AG10803 (cell line): Measurements from ENCODE around the gene ITM2C.

ENCODE experiments used
- DNase-seq: peaks from one replicate; pipeline ENCODE4 v3.0.0; 2010; ENCODE audit warnings: low read depth
- H3K4me3 ChIP-seq: 2 replicates; pipeline ENCODE4 v1.5.1; 2011; ENCODE audit warnings: mild to moderate bottlenecking, low read length, control low read depth
- TF ChIP-seq, protein P1 (sequence below): conservative IDR thresholded peaks from 2 replicates; pipeline ENCODE4 v1.5.1; 2011; ENCODE audit warnings: mild to moderate bottlenecking, low read length, control low read depth, inconsistent platforms

The ITM2C gene

DNA sequence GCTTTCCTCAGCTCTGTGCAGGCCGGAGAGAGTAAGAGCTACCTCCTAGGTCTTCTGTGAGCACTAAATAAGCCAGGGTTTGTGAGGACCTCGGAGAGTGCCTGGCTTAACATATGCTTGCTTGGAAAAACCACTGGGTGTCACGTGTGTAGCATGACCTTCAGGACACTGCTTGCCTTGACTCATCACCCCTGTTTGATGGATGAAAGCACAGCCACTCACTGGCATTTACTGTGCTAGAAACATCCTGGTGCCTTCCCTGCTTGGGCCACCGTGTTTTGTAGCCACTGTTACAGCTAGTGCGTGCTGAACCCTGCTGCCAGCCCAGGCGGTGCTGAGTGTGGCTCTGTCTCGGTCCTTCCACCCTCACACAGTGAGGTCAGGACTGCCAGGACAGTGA is 34.8 kb upstream of the ITM2C start:
- no peak for DNase-seq
- H3K4me3 ChIP-seq: no peak overlapping the region
- TF ChIP-seq, protein P1, sequence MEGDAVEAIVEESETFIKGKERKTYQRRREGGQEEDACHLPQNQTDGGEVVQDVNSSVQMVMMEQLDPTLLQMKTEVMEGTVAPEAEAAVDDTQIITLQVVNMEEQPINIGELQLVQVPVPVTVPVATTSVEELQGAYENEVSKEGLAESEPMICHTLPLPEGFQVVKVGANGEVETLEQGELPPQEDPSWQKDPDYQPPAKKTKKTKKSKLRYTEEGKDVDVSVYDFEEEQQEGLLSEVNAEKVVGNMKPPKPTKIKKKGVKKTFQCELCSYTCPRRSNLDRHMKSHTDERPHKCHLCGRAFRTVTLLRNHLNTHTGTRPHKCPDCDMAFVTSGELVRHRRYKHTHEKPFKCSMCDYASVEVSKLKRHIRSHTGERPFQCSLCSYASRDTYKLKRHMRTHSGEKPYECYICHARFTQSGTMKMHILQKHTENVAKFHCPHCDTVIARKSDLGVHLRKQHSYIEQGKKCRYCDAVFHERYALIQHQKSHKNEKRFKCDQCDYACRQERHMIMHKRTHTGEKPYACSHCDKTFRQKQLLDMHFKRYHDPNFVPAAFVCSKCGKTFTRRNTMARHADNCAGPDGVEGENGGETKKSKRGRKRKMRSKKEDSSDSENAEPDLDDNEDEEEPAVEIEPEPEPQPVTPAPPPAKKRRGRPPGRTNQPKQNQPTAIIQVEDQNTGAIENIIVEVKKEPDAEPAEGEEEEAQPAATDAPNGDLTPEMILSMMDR: no peak

DNA sequence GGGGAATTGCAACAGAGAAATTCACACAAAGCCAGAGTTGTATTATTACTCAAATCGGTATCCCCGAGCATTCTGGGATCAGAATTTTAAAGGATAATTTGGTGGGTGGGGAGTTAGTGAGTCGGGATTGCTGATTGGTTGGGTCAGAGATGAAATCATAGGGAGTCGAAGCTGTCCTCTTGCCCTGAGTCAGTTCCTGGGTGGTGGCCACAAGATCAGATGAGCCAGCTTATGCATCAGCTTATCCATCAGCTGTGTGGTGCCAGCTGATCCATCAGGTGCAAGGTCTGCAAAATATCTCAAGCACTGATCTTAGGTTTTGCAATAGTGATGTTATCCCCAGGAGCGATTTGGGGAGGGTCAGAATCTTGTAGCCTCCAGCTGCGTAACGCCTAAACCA is 34.3 kb upstream of the ITM2C start:
- TF ChIP-seq, protein P1: no peak
- DNase-seq: no peak
- H3K4me3 ChIP-seq: no peak overlapping the region

DNA sequence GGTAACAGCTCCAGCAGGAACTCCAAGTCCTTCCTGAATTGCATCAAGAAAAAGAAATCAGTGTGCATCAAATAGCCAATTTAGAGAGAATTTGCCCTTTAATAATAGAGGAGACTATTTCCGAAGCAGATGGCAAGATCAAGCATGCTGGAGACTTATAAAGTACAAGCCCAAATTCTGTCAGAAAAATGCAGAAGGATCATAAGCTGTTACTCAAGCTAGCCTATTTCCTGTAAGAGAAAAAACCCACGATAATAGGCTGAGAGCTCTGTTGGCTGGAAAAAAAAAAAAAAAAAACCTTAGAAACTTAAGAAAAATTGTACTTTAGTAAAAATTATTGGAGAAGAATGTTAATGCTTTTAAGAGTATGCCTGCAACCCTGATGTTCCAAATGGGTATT is 24.4 kb upstream of the ITM2C start:
- DNase-seq: no peak
- no peak overlapping the region for H3K4me3 ChIP-seq
- TF ChIP-seq, protein P1: no peak

DNA sequence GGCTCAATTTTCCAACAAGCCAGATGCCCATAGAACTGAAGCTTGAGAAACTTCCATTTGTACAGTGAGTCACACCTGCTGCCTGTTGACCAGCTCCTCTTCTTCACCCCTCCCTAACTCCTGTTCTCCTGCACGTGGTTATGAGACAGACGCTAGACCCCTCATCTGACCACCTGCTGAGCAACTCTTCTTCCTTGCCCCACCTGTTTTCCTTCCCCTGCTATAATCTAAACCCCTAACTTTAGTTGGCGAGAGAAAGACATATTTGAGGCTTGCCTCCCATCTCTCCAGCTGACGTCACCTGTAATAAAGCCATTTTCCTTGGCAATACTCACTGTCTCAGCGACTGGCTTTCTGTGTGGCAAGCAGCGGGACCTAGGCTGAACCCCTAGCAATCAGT is 22.3 kb upstream of the ITM2C start:
- H3K4me3 ChIP-seq: no peak overlapping the region
- TF ChIP-seq, protein P1: no peak
- DNase-seq: no peak

DNA sequence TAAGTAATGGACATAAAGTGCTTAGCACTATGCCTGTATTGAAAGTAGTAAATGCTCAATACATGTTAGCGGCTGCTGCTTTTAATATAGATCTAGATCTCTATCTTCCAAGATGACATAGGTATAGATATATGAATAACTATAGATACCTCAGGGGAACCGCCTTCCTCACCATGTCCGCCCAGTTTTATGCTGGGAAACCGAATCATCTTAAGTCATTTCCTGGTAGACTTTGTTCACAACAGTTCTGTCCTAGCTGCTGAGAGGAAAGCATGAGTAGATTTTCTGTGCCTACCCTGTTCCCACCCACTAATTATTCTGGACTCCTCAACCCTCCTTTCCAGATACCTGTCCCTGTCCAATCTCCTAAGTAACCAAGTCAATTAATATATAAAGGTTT is 21.6 kb upstream of the ITM2C start:
- H3K4me3 ChIP-seq: no peak overlapping the region
- TF ChIP-seq, protein P1: no peak
- no peak for DNase-seq

DNA sequence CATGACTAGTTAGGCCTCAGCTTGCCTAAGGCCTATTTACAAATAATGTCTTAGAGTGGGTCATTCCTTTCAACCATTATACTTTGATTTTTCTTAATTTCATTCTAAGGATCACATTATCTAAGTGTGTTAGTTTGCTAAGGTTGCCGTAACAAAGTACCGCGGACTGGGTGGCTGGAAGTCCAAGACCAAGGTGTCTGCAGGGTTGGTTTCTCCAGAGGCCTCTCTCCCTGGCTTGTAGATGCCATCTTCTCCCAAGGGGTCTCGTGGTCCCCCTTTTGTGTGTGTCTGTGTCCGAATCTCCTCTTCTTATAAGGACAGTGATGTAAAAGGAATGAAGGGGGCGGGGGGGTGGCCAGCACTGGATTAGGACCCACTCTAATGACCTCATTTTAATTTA is 18.4 kb upstream of the ITM2C start:
- TF ChIP-seq, protein P1: no peak
- no peak for DNase-seq
- H3K4me3 ChIP-seq: no peak overlapping the region

DNA sequence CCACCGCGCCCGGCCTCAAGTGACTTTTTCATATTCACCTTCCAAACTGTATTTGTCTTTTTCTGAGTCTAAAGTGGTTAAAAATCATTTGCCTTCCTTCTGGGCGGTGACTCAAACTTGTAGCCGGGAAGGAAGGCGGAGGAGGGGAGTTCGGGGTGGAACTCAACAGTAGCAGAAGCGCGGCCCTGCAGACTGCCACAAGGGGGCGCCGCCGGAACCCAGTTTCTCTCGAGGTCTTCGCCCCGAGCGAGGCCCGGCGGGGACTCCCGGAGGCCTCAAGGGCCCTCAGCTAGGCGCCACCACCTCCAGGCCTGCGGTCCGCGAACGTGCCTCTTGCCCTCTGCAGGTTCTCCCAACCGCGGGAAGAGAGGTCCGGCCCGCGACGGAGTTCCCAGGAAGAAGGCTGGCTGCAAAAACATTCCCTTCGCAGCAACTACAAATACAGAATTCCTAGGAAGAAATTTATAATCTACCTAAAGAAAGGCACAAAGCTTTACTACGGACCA is 16.8 kb upstream of the ITM2C start:
- no peak overlapping the region for H3K4me3 ChIP-seq
- peak; percentile 78 for DNase-seq
- TF ChIP-seq, protein P1: peak; percentile 77
